Renal pelvis (tissue), 4 donors: ENCODE results near the gene SSBP4. TPM values are rescaled to one million over a fixed set of nuclear protein-coding genes. Genes with fewer than 3 reads are reported as not detected.
A peak's percentile ranks its signal among the peaks of the same experiment; 100 is the strongest.
"Not testable (repeated sequence)": the region's sequence is repeated elsewhere in the genome, so short reads cannot be mapped to it uniquely, and the experiment has no call there.

ENCODE experiments used
- DNase-seq: peaks from one replicate; pipeline ENCODE4 v3.0.0-alpha.2; 2013
- polyA plus RNA-seq, 3 donors: library from polyadenylated mRNA; unstranded; fragments of 120-200 nt; gene quantifications; one replicate each; pipeline ENCODE4 v1.2.1, GENCODE V29; 2013; ENCODE audit not compliant: insufficient read length in 3 of 3

Gene SSBP4
- polyA plus RNA-seq, 3 donors: 99.9 to 117 (median 117) TPM

DNA sequence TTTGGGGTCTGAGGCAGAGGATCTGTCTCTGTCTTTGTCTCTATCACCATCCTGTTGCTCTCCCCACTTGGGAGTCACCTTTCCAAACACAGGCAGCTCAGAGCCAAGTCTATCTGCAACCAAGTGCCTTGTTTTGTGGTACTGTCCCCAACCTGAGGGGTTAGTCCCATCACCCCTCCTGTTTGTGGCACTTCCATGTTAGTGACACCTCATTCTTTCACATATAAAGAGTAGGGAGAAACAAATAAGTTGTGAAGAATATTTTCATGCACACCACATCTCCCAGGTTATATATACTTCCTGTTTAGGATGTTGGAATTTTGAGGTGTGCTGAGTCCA lies 29.5 kb upstream of the SSBP4 start:
- DNase-seq: no peak

DNA sequence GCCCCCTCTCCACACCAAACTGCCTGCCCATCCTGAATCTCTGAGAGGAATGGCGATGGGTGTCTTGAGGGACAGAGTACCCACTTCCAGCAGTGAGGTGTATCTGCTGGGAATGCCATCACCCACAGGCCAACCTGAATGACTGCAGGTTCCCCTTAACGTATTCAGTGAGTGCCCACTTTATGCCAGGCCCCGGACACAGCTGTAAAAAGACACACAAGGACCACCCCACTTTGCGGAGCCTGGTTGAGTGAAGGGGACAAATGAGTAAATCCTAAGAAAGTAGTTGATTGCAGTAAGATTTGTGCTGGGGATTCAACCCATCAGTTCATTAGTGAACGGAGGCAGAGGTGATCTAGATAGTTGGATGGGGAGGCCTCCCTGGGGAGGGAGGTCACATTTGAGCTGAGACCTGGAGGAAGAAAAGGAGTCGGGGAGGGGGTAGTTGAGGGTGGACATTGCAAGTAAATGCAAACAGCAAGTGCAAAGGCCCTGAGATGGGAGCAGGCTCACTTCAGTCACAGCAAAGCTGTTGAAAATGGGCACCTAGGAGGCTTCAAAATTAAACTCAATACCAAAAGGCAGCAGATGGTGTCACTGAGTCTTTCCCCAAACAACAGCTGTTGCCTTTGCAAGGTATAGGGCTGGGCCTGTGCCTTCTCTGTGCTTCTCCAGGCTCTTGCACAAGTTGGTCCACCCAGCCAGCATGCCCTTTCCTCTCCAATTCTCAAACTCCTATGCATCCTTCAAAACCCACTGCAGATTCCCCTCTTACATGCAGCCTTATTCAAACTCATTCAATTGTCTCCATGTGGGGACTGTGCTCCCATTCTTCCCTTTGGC lies 28.9 kb upstream of the SSBP4 start:
- no peak for DNase-seq

DNA sequence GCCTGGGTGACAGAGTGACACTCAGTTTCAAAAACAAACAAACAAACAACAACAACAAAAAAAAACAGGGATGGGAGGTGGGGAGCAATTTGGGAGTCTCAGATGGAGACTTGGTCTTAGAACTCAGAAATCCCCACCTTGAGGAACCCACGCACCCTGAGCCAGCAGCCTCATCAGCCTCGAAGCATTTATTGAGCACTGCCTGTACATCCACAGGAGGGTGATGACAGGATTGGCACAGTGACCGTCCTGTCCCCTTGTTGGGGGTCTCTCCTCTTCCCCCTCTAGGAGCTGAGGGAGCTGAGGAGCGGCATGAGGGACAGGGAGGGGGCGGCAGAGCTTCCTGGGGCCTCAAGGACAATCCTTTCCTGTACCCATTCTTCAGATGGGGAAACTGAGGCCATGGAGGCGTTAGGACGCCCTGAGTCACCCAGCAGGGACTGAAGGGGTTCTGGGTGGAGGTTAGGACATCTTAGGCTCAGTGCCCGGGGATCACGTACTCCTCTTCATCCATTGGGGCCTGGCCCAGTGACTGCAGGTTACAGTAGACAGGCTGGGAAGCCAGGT lies 27.6 kb upstream of the SSBP4 start:
- DNase-seq: no peak

DNA sequence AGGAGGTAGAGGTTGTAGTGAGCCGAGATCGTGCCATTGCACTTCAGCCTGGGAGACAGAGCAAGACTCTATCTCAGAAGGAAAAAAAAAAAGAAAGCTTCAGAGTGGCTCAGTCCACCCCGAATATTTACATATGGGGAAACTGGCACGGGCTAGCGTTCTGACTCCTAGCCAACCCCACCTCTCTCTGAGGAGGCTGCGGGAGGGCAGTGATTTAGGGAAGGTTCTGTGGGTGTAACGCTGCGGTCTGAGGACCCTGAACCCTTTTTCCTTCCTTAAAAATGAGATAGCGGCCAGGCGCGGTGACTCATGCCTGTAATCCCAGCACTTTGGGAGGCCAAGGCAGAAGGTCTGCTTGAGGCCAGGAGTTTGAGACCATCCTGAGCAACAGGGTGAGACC lies 26.8 kb upstream of the SSBP4 start:
- no peak for DNase-seq

DNA sequence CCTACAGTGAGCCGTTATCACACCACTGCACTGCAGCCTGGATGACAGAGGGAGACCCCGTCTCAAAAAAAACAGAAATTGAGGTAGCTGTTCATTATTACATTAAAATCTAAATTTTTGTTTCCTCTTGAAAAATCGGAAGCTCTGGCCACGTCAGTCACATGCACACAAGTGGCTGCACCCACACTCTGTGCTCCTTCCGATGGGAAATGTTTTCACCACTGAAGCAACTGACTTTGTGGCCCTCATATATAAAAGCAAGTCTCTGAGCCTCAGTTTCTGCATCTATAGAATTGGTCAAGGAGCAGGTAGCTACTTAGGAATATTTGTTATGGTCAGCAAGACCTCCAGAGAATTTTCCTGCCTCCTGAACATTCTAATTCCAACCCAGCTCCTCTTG lies 26.3 kb upstream of the SSBP4 start:
- DNase-seq: no peak

DNA sequence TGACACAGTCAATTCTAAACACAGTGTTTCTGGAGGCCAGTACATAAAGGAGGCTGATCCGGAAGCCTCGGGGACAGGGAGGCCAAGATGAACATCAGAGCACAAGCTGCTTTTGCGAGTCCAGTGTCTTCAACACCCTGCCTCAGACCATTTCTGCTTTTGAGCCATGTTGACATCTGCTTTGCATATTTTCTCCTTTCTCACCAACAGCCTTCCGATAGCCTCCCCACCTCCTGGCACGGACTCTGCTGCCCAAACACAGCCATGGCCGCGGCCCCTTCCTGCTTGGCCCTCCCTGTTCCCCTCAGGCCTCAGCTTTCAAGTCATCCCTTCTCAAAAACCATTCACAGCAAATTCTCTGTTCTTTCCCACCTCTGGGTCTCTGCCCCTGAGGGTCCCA lies 25.4 kb upstream of the SSBP4 start:
- DNase-seq: no peak

DNA sequence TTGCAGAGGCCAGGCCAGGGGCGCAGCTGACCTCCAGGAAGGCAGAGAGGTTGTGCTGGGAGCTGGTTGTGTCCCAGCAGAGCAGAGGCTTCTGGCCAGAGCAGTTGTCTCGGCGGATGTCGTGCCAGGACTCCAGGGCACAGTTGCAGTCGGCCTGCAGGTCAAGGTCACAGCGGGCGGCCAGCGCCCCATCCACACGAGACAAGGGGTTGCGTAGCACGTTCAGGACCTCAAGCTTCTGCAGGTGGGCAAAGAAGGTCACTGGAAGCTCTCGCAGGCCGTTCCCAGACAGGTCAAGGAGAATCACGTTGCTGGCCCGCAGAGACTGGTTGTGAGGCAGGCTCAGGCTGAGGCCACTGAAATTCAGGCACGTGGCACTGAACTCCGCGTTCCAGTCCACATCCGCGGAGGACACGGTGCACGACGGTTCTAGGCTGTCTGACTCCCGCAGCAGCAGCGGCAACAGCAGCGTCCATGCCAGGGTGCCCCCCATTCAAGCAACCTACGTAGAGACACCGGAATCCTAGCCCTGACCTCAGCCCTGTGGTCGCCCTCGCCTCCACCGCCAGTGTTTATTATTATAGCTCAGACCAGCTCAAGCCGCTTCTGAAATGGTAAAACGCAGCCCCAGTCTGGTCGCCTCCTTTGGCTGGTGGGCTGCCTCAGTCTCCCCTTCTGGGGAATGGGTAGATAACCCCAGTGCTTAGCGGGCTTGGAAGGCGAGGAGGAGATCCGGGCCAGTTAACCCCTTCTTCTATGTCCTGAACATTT lies 22.5 kb upstream of the SSBP4 start:
- DNase-seq: no peak

DNA sequence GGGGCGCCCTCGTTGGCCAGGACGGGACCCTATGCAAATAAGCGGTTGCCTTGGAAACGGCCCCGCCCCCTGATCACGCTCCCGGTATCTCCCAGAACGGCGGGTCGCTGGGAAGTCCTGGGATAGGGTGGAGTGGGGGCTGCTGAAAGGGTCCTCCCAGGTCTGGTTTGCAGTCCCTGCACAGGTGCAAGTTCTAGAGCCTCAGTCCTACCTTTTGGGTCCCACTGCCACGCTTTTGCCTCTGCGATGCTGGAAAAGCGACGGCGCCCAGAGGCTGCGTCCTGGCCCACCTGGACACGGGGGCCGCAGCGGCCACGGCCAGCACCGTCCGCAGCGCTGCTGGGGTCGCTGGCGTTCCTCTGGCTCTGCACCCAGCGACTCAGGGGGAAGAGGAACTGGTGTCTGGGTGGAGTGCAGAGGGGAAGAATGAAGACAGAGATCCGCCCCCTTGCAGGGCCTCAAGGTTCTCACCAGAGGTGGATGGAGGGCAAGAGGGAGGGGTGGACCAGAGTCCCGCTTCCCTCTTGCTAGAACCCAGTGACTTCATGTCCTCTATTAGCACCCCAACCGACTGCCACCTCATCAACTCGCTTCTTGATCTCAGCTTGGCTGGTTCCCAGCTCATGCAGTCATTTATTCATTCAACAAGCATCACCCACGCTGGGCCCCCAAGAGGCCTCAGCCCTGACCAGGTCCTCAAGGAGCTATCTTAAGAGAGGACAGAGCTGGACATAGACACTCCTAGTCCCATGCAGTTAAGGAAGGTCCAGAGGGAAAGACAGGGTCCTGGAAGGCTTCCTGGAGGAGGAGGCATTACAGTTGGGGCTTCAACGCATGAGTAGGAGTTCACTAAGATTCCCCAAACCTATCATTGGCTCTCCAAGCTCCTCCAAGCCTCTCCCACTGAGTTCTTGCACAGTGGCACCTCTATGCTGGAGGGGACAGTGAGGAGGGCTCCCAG lies 21.7 kb upstream of the SSBP4 start, which contains the start of gene LRRC25:
TSS of gene LRRC25 (minus strand) at position 381 of the 961 bp plus-strand sequence. CDS start 659 bp downstream, outside the sequence.
- DNase-seq: no peak

DNA sequence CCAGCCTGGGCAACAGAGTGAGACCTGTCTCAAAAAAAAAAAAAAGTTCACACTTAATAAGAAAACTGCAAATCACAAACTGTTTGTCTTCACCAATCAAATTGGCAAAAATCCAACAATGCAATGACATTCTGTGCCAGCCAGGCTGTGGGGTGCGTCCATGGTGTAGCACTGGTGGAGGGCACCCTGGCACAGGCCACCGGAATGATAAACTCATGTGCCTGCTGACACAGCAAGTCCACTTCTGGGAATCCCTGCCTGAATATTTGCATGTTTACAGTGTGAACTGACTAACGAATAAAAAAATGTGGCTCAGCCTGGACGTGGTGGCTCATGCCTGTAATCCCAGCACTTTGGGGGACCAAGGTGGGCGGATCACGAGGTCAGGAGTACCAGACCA lies 20.2 kb upstream of the SSBP4 start:
- no peak for DNase-seq

DNA sequence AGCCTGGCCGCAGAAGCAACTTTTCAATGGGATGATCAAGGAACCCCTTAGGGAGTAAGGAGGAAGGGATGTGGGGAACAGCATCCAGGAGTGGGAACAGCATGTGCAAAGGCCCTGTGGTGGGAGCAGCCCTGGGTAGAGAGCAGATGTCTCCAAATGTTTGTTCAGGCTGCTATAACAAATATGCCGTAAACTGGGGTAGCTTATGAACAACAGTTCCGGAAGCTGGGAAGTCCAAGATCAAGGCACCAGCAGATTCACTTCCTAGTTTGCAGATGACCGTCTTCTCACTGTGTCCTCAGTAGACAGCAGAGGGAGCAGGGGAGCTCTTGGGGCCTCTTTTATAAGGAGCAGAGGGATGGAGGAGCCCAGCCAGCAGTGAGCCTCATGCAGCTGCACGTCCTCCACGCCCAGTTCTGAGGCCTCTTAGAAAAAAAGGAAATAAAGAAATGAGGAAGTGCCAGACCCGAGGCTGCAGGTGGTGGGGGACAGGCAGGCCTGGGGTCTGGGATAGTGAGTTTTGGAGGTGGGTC lies 17.6 kb upstream of the SSBP4 start:
- DNase-seq: no peak

DNA sequence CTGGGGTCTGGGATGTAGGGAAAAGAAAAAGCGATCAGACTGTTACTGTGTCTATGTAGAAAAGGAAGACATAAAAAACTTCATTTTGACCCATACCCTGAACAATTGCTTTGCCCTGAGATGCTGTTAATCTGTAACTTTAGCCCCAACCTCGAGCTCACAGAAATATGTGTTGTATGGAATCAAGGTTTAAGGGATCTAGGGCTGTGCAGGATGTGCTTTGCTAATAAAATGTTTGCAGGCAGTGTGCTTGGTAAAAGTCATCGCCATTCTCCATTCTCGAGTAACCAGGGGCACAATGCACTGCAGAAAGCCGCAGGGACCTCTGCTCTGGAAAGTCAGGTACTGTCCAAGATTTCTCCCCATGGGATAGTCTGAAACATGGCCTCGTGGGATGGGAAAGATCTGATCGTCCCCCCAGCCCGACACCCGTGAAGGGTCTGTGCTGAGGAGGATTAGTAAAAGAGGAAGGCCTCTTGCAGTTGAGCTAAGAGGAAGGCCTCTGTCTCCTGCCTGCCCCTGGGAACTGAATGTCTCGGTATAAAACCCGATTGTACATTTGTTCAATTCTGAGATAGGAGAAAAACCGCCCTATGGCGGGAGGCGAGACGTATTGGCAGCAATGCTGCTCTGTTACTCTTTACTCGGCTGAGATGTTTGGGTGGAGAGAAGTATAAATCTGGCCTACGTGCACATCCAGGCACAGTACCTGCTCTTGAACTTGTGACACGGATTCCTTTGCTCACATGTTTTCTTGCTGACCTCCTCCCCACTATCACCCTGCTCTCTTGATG lies 16.5 kb upstream of the SSBP4 start:
- not testable (repeated sequence) for DNase-seq

DNA sequence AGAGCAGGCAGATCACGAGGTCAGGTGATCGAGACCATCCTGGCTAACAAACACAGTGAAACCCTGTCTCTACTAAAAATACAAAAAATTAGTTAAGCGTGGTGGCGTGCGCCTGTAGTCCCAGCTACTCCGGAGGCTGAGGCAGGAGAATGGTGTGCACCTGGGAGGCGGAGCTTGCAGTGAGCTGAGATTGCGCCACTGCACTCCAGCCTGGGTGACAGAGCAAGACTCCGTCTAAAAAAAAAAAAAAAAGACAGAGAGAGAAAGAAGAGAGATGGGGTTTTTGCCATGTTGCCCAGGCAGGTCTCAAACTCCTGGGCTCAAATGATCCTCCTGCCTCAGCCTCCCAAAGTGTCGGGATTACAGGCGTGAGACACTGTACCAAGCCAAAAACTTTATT lies 13.4 kb upstream of the SSBP4 start:
- DNase-seq: not testable (repeated sequence)

DNA sequence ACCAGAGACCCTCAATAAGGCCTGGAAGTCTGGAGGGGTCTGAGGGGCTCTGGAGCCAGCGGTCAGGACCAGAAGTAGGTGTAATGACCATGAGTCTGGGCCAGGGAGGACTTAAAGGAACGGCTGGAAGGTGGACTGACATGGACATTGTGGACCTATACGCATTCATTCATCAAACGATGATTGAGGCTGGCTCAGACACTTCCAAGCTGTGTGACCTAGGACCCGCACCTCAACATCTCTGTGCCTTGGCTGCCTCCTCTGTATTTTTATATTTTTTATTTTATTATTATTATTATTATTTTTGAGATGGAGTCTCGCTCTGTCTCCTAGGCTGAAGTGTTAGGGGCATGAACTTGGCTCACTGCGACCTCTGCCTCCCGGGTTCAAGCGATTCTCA lies 12.4 kb upstream of the SSBP4 start:
- DNase-seq: no peak

DNA sequence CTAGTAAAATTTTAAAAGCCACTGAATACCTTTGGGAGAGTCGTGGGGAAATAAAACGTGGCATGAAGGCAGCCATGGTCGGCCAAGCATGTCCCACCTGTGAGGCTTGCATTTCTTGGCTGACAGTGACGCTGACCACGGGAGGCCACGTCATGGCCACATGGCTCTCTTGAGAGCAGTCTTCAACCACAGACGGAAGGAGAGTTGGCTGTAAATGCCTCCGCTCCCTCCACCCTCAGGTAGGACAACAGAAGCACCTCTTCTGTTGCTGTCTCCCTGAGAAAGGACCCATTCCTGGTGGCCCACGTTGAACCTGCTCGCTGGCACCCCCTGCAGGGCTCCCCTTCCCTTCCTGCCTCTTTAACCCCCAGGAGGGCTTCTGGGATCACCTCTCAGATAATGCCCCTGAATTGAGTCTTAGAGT lies 11.1 kb upstream of the SSBP4 start:
- no peak for DNase-seq

DNA sequence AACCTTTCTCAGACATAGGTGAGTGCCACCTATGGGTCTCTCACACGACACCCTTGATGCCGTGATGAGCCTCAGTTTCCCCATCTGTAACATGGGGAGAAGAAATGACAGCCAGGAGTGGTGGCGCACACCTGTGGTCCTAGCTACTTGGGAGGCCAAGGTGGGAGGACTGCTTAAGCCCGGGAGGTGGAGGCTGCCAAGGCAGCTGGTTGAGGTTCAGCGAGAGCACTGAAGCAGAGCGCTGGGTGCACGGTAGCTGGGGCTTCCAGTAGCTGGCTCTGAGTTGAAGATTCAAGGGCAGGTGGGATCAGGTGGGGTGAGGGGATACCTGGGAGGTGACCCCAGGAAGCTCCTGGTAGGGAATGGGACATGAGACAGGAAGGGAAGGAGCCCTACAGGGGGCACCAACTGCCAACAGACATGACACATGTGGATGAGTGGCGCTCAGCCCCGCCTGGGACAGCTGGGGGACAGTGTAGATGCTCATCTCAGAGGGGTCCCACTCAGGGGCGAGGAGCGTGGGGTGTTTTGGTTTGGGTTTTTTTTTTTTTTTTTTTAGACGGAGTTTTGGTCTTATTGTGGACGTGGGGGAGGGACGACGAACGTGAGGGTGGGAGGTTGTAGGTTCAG lies 6.5 kb upstream of the SSBP4 start:
- DNase-seq: no peak

DNA sequence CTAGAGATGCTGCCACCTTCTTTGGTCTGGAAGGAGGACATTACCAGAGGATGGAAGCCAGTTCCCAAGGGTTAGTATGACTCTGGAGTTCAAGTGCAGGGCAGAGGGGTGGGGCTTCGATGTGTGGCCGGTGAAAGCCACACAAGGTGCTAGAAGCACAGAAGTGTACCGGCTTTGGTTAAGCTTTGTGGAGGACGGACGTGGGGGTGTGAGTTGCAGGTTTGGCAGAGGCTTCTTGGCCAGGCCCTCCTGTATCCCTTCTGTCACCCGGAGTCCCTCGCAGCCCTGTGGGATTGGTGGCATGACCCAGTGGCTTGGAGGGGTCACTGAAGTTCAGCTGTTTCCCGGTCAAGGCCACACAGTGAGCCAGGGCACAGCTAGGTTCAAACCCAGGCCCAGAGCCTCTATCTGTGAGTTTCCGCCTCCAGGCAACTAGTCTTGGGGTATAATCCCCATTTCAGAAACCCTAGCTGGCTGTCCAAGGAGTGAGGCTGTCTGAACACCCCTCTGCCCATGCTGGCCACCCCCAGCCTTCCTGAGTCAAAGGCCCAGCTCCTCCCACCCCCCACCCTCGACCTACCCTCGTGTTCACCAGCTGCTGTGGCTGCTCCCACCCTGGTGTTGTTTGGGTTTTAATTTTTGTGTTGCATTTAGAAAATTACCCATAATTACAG lies 4.6 kb upstream of the SSBP4 start:
- no peak for DNase-seq

DNA sequence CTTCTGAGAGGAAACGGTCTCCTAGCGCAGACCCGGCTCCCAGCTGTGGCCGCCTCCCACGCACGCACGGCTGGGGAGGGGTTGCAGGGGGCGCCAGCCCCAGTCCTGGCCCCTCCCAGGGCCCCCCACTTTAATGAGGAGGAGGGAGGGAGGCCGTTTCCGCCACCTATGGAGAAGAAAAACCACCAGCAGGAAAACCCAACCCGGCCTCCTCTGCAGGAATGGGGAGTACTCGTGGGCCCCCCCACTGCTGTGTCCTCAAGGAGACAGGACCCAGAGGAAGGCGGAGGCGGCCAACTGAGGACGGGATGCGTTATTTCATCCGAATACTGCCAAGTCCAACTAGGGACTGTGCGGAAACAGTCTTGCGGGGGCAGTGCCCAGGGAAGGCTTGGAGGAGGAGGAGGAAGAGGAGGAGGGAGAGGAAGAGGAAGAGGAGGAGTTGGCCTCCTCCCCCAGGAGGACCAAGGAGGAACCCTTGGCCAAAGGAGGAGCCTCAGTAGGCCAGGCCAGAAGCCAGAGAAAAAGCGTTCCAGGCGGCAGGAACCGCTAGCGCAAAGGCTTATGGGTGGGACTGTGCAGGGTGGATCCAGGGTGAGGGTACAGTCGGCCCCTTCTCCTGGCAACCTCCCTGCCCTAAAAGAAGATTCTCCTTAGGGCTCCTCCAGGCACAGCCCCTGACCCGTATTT lies 3.9 kb upstream of the SSBP4 start:
- DNase-seq: peak; percentile 88

DNA sequence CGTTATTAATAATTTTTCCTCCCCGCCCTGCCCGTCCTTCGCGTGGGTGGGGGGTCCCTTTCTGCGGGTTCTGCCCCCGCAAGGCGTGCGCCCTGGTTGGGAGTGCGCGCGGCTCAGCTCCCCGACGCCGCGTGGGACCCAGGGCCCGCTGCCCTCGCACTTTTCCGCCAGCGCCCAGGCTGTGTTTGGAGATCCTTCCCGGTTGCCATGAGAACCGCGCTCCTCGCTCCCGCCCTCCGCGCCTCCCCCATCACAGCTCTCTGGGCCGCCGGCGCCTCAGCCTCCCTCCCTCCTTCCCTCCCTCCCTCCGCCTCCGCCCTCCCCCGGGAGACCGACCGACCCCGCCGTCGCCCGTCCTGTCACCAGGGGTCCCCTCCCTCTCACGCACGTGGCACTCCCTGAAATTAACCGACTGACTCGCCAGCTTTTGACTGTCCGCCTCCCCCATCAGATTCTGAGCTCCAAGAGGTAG lies 2.4 kb upstream of the SSBP4 start:
- DNase-seq: peak; percentile 94
